Measurements from ENCODE around the gene EMD.

Gene EMD

DNA sequence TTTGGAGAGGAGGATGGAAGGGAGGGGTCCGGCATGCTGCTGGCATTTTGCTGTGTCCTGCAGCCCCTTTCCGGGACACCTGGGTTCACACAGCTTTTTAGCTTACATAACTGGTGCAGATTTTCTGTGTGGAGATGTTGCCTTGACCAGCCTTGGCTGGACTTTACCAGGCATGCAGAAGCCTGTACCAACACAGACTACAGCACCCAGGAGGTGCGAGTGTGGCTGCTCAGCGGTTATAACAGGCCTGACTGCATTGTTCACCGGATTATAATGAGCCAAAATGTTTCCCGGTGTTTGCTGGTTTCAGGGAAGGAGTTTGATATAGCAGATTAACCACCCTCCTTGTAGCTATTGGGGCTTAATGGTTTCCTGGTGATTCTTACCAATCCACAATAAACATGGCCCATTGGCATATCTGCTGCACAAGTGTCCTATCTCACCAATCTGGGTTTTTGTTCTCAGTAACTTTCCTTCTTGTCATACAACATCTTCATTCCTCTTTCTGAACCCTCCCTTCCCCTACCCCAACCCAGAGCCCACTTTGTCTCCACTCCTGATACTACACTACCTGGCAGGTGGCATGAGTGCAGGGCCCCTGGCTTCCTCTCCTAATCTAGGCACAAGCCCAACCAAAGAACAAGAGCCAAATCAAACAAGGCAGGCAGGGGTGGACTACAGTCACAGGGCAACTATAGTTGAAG, 23.0 kb downstream of the EMD start:
- H3K27ac Mint-ChIP-seq = peak overlapping the region; percentile 81
- no peak for DNase-seq
- H3K9me3 Mint-ChIP-seq = peaks cover 69% of the 10 kb centered on the region
- peaks cover 27% of the 10 kb centered on the region for H3K36me3 Mint-ChIP-seq (ENCODE audit: low read depth)
- TF ChIP-seq, protein P1, sequence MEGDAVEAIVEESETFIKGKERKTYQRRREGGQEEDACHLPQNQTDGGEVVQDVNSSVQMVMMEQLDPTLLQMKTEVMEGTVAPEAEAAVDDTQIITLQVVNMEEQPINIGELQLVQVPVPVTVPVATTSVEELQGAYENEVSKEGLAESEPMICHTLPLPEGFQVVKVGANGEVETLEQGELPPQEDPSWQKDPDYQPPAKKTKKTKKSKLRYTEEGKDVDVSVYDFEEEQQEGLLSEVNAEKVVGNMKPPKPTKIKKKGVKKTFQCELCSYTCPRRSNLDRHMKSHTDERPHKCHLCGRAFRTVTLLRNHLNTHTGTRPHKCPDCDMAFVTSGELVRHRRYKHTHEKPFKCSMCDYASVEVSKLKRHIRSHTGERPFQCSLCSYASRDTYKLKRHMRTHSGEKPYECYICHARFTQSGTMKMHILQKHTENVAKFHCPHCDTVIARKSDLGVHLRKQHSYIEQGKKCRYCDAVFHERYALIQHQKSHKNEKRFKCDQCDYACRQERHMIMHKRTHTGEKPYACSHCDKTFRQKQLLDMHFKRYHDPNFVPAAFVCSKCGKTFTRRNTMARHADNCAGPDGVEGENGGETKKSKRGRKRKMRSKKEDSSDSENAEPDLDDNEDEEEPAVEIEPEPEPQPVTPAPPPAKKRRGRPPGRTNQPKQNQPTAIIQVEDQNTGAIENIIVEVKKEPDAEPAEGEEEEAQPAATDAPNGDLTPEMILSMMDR (IDR thresholded peaks at IDR 0.05) = no peak
- H3K4me1 Mint-ChIP-seq = peaks cover 19% of the 10 kb centered on the region
- H3K4me3 Mint-ChIP-seq = no peak overlapping the region
- peaks cover 7% of the 10 kb centered on the region for H3K27me3 Mint-ChIP-seq (ENCODE audit: low read depth, poor library complexity)

- Mint-ChIP-seq H3K27me3 (ENCODE audit: low read depth, poor library complexity) (peaks cover 7% of the 10 kb centered on the region), H3K27ac (peak overlapping the region; percentile 81), H3K36me3 (ENCODE audit: low read depth) (peaks cover 27% of the 10 kb centered on the region), H3K4me1 (peaks cover 19% of the 10 kb centered on the region), H3K9me3 (peaks cover 68% of the 10 kb centered on the region), H3K4me3 (no peak overlapping the region)
- no peak for DNase-seq
- TF ChIP-seq, protein P1 (IDR thresholded peaks at IDR 0.05) = no peak
These were observed 23.6 kb downstream of the EMD start for GRCh38 chrX:154402622-154403127.

DNA sequence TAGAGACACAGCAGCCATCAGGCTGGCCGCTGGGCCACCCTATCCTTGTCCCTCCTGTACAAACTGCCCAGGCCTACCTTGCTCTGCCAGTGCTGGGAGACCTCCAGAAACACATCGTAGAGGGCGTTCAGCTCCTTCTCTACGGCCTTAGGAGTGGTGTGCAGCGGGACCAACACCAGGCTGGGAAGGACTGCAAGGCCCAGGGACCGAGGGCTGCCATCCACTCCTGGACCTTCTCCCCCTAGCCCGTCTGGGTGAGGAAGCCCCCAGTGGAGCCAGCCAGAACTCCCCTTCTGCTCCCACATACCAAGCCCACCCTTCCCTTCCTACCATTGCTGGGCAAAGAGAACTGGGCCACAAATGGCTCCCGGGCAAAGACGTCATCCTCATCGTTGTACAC, 24.1 kb downstream of the EMD start:
- TF ChIP-seq, protein P1 (IDR thresholded peaks at IDR 0.05) = no peak
- Mint-ChIP-seq H3K36me3 (ENCODE audit: low read depth) (peaks cover 27% of the 10 kb centered on the region), H3K27ac (peak overlapping the region; percentile 45), H3K4me1 (peaks cover 19% of the 10 kb centered on the region), H3K4me3 (no peak overlapping the region), H3K9me3 (peaks cover 66% of the 10 kb centered on the region), H3K27me3 (ENCODE audit: low read depth, poor library complexity) (peaks cover 3% of the 10 kb centered on the region)
- DNase-seq = no peak

GRCh38 chrX:154403858-154404257, 24.8 kb downstream of the EMD start:
- TF ChIP-seq, protein P1 (IDR thresholded peaks at IDR 0.05) = no peak
- Mint-ChIP-seq H3K27me3 (ENCODE audit: low read depth, poor library complexity) (no peaks in the 10 kb centered on the region), H3K36me3 (ENCODE audit: low read depth) (peaks cover 29% of the 10 kb centered on the region), H3K9me3 (peaks cover 66% of the 10 kb centered on the region), H3K4me1 (peaks cover 22% of the 10 kb centered on the region), H3K27ac (no peak overlapping the region), H3K4me3 (no peak overlapping the region)
- no peak for DNase-seq

GRCh38 chrX:154404625-154405192, 25.6 kb downstream of the EMD start:
- Mint-ChIP-seq H3K9me3 (peaks cover 63% of the 10 kb centered on the region), H3K4me1 (peaks cover 22% of the 10 kb centered on the region), H3K27ac (no peak overlapping the region), H3K27me3 (ENCODE audit: low read depth, poor library complexity) (peaks cover 3% of the 10 kb centered on the region), H3K36me3 (ENCODE audit: low read depth) (peaks cover 21% of the 10 kb centered on the region), H3K4me3 (no peak overlapping the region)
- TF ChIP-seq, protein P1 (IDR thresholded peaks at IDR 0.05) = no peak
- DNase-seq = no peak
